K562 (cell line): ENCODE measurements around the gene CYTH4. TPM values are rescaled to one million over a fixed set of nuclear protein-coding genes. Genes with fewer than 3 reads are reported as not detected.

ENCODE experiments used
- ATAC-seq: fragments of 200-7000 bp; cut with Tn5 transposase; 3 replicates; pipeline ENCODE4 v1.9.1; 2020; ENCODE audit warnings: moderate library complexity
- BruUV-seq: library from RNA; stranded (reverse); fragments of 400-500 nt; replicated peaks from 2 replicates; lab custom pipeline; 2021; lab: Mats Ljungman, UMichigan
- CTCF ChIA-PET: fragments of 300-600 bp; formaldehyde crosslinking; extraction: SDS; loops from one replicate; lab custom pipeline; 2021; ENCODE audit warnings: low intra/inter-chr PET ratio; lab: Yijun Ruan, JAX
- POLR2A ChIA-PET: fragments of 300-600, 350-650 bp; sonication (Branson Sonifier 250); formaldehyde crosslinking; extraction: SDS; loops from one replicate; lab custom pipeline; 2021; ENCODE audit warnings: antibody characterized with exemption, inconsistent platforms; lab: Yijun Ruan, JAX
- DNase-seq, 4 experiments: peaks; one replicate each; pipeline versions ENCODE4 v3.0.0 to v3.0.0-alpha.2; 2011 to 2018; ENCODE audit warnings: low spot score in 3 of 4, mixed read lengths in 3 of 4; ENCODE audit errors: extremely low read depth in 1 of 4
- FAIRE-seq: peaks from 2 replicates; lab custom pipeline; 2011; peaks lifted over from hg19 to GRCh38; lab: Jason Lieb, UNC
- H2AFZ ChIP-seq: 2 replicates; pipeline ENCODE4 v1.6.0; 2011; ENCODE audit warnings: low read depth, low read length, control low read depth, inconsistent platforms
- H3K27ac ChIP-seq: fragments of 200-600 bp; 3 replicates; pipeline ENCODE4 v1.8.0; 2011; ENCODE audit warnings: low read depth, mild to moderate bottlenecking, control low read depth, inconsistent platforms, low read length, moderate library complexity, mixed read lengths; ENCODE audit errors: extremely low read depth
- H3K27me3 ChIP-seq, 2 experiments: fragments of 300-600 bp in 1 of 2; 2 replicates in 1 of 2; 3 replicates in 1 of 2; pipeline versions ENCODE4 v1.6.0 to v1.8.0; 2011; ENCODE audit warnings: inconsistent platforms in 2 of 2, low read length in 2 of 2, mild to moderate bottlenecking in 1 of 2, mixed read lengths in 1 of 2, moderate library complexity in 1 of 2; ENCODE audit not compliant: control insufficient read depth in 2 of 2, insufficient read depth in 2 of 2
- H3K36me3 ChIP-seq: fragments of 300-600 bp; 3 replicates; pipeline ENCODE4 v1.8.0; 2011; ENCODE audit warnings: mild to moderate bottlenecking, low read length, inconsistent platforms; ENCODE audit not compliant: control insufficient read depth, insufficient read depth
- H3K4me1 ChIP-seq, 2 experiments: fragments of 200-600 bp in 1 of 2; replicated peaks in 1 of 2; 2 replicates in 1 of 2; 3 replicates in 1 of 2; pipeline versions ENCODE4 v1.5.1 to v1.8.0; 2011; ENCODE audit warnings: inconsistent platforms in 2 of 2, low read length in 2 of 2, mild to moderate bottlenecking in 1 of 2, mixed read lengths in 1 of 2, moderate library complexity in 1 of 2; ENCODE audit not compliant: control insufficient read depth in 2 of 2, insufficient read depth in 2 of 2
- H3K4me2 ChIP-seq: 2 replicates; pipeline ENCODE4 v1.6.1; 2011; ENCODE audit warnings: low read length, control low read depth, inconsistent platforms, mixed read lengths; ENCODE audit not compliant: insufficient read depth
- H3K4me3 ChIP-seq: fragments of 200-600 bp; sonication (generic), shearing (Covaris generic); 2 replicates; pipeline ENCODE4 v1.5.1; 2016; ENCODE audit warnings: control low read depth, inconsistent platforms
- H3K79me2 ChIP-seq: fragments of 200-600 bp; 3 replicates; pipeline ENCODE4 v1.8.0; 2011; ENCODE audit warnings: low read length, inconsistent platforms; ENCODE audit not compliant: control insufficient read depth, insufficient read depth
- H3K9ac ChIP-seq, 2 experiments: 2 replicates each; pipeline versions ENCODE4 v1.6.0 to v1.6.1; 2011; ENCODE audit warnings: low read depth in 2 of 2, low read length in 2 of 2, control low read depth in 1 of 2, inconsistent platforms in 1 of 2, mild to moderate bottlenecking in 1 of 2, mixed read lengths in 1 of 2; ENCODE audit not compliant: insufficient read depth in 1 of 2
- H3K9me1 ChIP-seq: one replicate; pipeline ENCODE4 v1.6.0; 2011; ENCODE audit warnings: inconsistent platforms, mild to moderate bottlenecking, low read length, moderate library complexity; ENCODE audit not compliant: control insufficient read depth, insufficient read depth
- H3K9me3 ChIP-seq: replicated peaks from 2 replicates; pipeline ENCODE4 v1.5.1; 2011; ENCODE audit warnings: low read depth, low read length, inconsistent platforms; ENCODE audit not compliant: control insufficient read depth, insufficient read depth
- H4K20me1 ChIP-seq: replicated peaks from 2 replicates; pipeline ENCODE4 v1.6.1; 2011; ENCODE audit warnings: low read length, inconsistent platforms, mixed read lengths; ENCODE audit not compliant: control insufficient read depth, insufficient read depth
- GATA2 ChIP-seq: sonication (generic); formaldehyde crosslinking; IDR thresholded peaks from 2 replicates; pipeline ENCODE4 v1.4.0; 2020; ENCODE audit warnings: mild to moderate bottlenecking, missing genetic modification reagents
- HDGF ChIP-seq: fragments of 450-650 bp; IDR thresholded peaks from 2 replicates; pipeline ENCODE4 v1.6.1; 2016
- LARP7 ChIP-seq: fragments of 450-650 bp; IDR thresholded peaks from 2 replicates; pipeline ENCODE4 v1.6.1; 2016
- MXI1 ChIP-seq: IDR thresholded peaks from 2 replicates; pipeline ENCODE4 v1.6.1; 2011; ENCODE audit warnings: low read depth, mild to moderate bottlenecking, improper control_type of control experiment, low read length
- NFIC ChIP-seq: fragments of 450-650 bp; IDR thresholded peaks from 2 replicates; pipeline ENCODE4 v1.6.1; 2017; ENCODE audit warnings: mild to moderate bottlenecking, inconsistent platforms
- RAD51 ChIP-seq: fragments of 450-650 bp; IDR thresholded peaks from 2 replicates; pipeline ENCODE4 v1.7.1; 2016; ENCODE audit warnings: low read depth, mild to moderate bottlenecking, borderline replicate concordance
- TBL1XR1 ChIP-seq, 2 experiments: IDR thresholded peaks; 2 replicates each; pipeline ENCODE4 v1.6.1; 2012; ENCODE audit warnings: improper control_type of control experiment in 2 of 2, low read length in 2 of 2, mild to moderate bottlenecking in 1 of 2
- TEAD1 ChIP-seq, 2 experiments: fragments of 450-650 bp in 1 of 2; sonication (generic) in 1 of 2; formaldehyde crosslinking; IDR thresholded peaks; 2 replicates each; pipeline versions ENCODE4 v1.4.0 to v1.8.0; 2020 to 2022; ENCODE audit warnings: mild to moderate bottlenecking in 2 of 2, missing genetic modification reagents in 1 of 2
- ZNF212 ChIP-seq: fragments of 450-650 bp; formaldehyde crosslinking; IDR thresholded peaks from 2 replicates; pipeline ENCODE4 v1.4.0; 2020; ENCODE audit warnings: mild to moderate bottlenecking
- ZNF76 ChIP-seq: fragments of 250-450 bp; sonication (Bioruptor Pico); IDR thresholded peaks from 2 replicates; pipeline ENCODE4 v1.4.0; 2020; ENCODE audit warnings: mild to moderate bottlenecking, moderate library complexity, borderline replicate concordance
- WGBS: fragments of 100-300 bp; shearing (Covaris generic); methylation state at CpG from one replicate; pipeline ENCODE4 v1.1.6; 2016; ENCODE audit warnings: low coverage, mixed read lengths; ENCODE audit not compliant: insufficient coverage; ENCODE audit errors: missing lambda C conversion rate; 5-methylcytosine and 5-hydroxymethylcytosine counted together
- in situ Hi-C: fragments of 300-500 bp; cut with MboI; formaldehyde crosslinking; loops from 4 replicates; pipeline ENCODE4 v1.15.0; 2018; ENCODE audit warnings: inconsistent platforms, mixed read lengths
- intact Hi-C: fragments of 100-400 bp; cut with micrococcal nuclease; formaldehyde crosslinking; loops from 2 replicates; pipeline ENCODE4 v1.14.2; 2022
- polyA plus RNA-seq, 8 experiments: library from polyadenylated mRNA; depleted of rRNA in 4 of 8; stranded (reverse) in 5 of 8; unstranded in 3 of 8; fragments of >200 nt; fragmentation: Nextera tagmentation in 2 of 8; fragmentation: Illumina TruSeq in 1 of 8; extraction: Ambion mirVana in 2 of 8; extraction: Trizol in 1 of 8; gene quantifications; 2 replicates each; pipeline versions ENCODE4 v1.2.1 to v1.2.3, GENCODE V29; 2011 to 2014; ENCODE audit warnings: inconsistent platforms in 1 of 8, missing spikeins in 1 of 8
- total RNA-seq, 7 experiments: library from RNA; depleted of rRNA in 6 of 7; stranded (reverse); fragments of >200 nt in 6 of 7; fragmentation: Illumina TruSeq in 2 of 7; extraction: Trizol in 2 of 7; gene quantifications; 2 replicates each; pipeline versions ENCODE4 v1.2.1 to v1.2.3, GENCODE V29; 2011 to 2021; ENCODE audit warnings: low replicate concordance in 1 of 7
- TF ChIP-seq, protein P1 (sequence below), 2 experiments: fragments of 450-650 bp in 1 of 2; sonication (generic) in 1 of 2; formaldehyde crosslinking; conservative IDR thresholded peaks; 2 replicates each; pipeline versions ENCODE4 v1.4.0 to v1.8.1; 2020 to 2022; ENCODE audit warnings: mild to moderate bottlenecking in 1 of 2, missing genetic modification reagents in 1 of 2
- TF ChIP-seq, protein P2 (sequence below): fragments of 450-650 bp; formaldehyde crosslinking; IDR thresholded peaks from 2 replicates; pipeline ENCODE4 v1.4.0; 2020; ENCODE audit warnings: mild to moderate bottlenecking, mixed read lengths
- TF ChIP-seq, protein P3 (sequence below): fragments of 450-650 bp; IDR thresholded peaks from 2 replicates; pipeline ENCODE4 v1.6.1; 2017; ENCODE audit warnings: antibody characterized with exemption
- TF ChIP-seq, protein P4 (sequence below): IDR thresholded peaks from 2 replicates; pipeline ENCODE4 v1.6.1; 2016; ENCODE audit warnings: missing genetic modification characterization, missing compliant biosample characterization

The CYTH4 gene
- total and polyA plus RNA-seq, 9 of the 15 experiments (the other 6 are each of a cell fraction or from before 2014, with no cell fraction given), result 0.03 to 2.0 (median 0.61) TPM; not detected in 1

DNA sequence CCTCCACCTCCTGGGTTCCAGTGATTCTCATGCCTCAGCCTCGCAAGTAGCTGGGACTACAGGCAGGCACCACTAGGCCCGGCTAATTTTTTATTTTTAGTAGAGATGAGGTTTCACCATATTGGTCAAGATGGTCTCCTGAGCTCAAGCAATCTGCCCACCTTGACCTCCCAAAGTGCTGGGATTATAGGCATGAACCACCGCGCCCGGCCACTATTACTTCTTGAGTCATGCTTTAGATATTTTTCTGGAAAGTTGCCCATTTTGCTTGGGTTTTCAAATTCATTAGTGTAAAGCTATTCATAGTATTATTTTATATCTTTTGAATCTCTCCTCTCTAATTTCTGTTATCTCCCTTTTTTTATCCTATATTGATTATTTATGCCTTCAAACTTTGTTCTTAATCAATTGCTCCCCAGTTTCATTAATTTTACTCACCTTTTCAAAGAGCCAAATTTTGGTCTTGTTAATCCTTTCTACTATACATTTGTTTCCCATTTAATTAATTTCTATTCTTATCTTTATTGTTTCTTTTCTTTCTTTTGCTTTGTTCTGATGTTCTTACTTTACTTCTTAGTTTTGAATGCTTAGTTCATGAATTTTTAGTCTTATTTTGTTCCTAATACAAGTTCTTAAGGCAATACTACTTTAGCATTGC lies 28.0 kb upstream of the CYTH4 start (continued):
- no peak for TF ChIP-seq TBL1XR1 (IDR thresholded peaks at IDR 0.05; ENCODE audit: low read length in 2 of 2)
- no peak for TF ChIP-seq GATA2 (CRISPR knock-in tag)
- no peak for TF ChIP-seq LARP7
- TF ChIP-seq, protein P1, sequence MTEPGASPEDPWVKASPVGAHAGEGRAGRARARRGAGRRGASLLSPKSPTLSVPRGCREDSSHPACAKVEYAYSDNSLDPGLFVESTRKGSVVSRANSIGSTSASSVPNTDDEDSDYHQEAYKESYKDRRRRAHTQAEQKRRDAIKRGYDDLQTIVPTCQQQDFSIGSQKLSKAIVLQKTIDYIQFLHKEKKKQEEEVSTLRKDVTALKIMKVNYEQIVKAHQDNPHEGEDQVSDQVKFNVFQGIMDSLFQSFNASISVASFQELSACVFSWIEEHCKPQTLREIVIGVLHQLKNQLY (CRISPR knock-in tag; conservative IDR thresholded peaks at IDR 0.05), result no peak
- no peak for TF ChIP-seq ZNF212 (CRISPR knock-in tag)
- peak; percentile 77 for TF ChIP-seq NFIC
- TF ChIP-seq ZNF76 (CRISPR knock-in tag), result no peak
- TF ChIP-seq, all 486 proteins: peak for 11

DNA sequence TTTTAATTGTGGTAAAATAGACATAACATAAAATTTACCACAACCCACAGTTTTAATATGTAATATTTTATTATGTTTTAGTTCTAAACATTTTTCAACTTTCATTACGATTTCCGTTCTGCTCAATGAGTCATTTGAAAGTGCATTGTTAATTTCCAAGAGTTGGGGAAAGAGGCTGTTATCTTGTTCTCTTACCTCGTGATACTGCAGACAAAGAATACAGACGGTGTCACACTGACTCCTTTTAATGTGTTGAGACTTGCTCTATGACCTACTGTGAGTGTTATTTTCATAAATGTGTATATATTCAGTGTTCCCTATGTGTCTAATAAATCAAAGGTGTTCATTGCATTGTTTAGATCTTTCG lies 27.5 kb upstream of the CYTH4 start:
- Histone ChIP-seq H3K27me3 (no peaks in the 10 kb centered on the region), H4K20me1 (no peaks in the 10 kb centered on the region), H3K27ac (no peak overlapping the region), H3K36me3 (no peaks in the 10 kb centered on the region), H3K9ac (no peak overlapping the region; a peak in 1 of 4 replicates), H3K4me2 (no peak overlapping the region), H2AFZ (peak overlapping the region; percentile 17; the same call in 1 of the 2 replicates), H3K9me3 (no peaks in the 10 kb centered on the region), H3K9me1 (no peaks in the 10 kb centered on the region), H3K4me3 (no peak overlapping the region), H3K79me2 (no peaks in the 10 kb centered on the region), H3K4me1 (peaks cover 4 to 15% of the 10 kb centered on the region in 2 experiments; a peak in 4 of 5 replicates)
- BruUV-seq, result no TSS peak
- FAIRE-seq (peak; percentile 64), ATAC-seq (no peak), DNase-seq (peak in 1 of 4 experiments; percentile 47)
- intact Hi-C loops (no loop called here), in situ Hi-C loops (no loop called here)
- WGBS, result 11% methylated on average over 5 of the region's 5 CpGs
- CTCF ChIA-PET, result no interaction called here
- POLR2A ChIA-PET, result no interaction called here
- TF ChIP-seq, protein P2, sequence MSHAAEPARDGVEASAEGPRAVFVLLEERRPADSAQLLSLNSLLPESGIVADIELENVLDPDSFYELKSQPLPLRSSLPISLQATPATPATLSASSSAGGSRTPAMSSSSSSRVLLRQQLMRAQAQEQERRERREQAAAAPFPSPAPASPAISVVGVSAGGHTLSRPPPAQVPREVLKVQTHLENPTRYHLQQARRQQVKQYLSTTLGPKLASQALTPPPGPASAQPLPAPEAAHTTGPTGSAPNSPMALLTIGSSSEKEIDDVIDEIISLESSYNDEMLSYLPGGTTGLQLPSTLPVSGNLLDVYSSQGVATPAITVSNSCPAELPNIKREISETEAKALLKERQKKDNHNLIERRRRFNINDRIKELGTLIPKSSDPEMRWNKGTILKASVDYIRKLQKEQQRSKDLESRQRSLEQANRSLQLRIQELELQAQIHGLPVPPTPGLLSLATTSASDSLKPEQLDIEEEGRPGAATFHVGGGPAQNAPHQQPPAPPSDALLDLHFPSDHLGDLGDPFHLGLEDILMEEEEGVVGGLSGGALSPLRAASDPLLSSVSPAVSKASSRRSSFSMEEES, result peak; percentile 59
- peak; percentile 21; the same call in 1 of the 2 replicates for TF ChIP-seq RAD51
- no peak for TF ChIP-seq MXI1
- 0 out of 4 replicates have a peak, but pooled peaks of 1 of the 2 experiments have one; percentile 12 for TF ChIP-seq TEAD1 (CRISPR knock-in tag; IDR thresholded peaks at IDR 0.05)
- TF ChIP-seq, protein P3, sequence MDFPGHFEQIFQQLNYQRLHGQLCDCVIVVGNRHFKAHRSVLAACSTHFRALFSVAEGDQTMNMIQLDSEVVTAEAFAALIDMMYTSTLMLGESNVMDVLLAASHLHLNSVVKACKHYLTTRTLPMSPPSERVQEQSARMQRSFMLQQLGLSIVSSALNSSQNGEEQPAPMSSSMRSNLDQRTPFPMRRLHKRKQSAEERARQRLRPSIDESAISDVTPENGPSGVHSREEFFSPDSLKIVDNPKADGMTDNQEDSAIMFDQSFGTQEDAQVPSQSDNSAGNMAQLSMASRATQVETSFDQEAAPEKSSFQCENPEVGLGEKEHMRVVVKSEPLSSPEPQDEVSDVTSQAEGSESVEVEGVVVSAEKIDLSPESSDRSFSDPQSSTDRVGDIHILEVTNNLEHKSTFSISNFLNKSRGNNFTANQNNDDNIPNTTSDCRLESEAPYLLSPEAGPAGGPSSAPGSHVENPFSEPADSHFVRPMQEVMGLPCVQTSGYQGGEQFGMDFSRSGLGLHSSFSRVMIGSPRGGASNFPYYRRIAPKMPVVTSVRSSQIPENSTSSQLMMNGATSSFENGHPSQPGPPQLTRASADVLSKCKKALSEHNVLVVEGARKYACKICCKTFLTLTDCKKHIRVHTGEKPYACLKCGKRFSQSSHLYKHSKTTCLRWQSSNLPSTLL, result 0 out of 2 replicates have a peak, but pooled peaks have one; percentile 3
- TF ChIP-seq HDGF, result no peak
- TF ChIP-seq, protein P4, sequence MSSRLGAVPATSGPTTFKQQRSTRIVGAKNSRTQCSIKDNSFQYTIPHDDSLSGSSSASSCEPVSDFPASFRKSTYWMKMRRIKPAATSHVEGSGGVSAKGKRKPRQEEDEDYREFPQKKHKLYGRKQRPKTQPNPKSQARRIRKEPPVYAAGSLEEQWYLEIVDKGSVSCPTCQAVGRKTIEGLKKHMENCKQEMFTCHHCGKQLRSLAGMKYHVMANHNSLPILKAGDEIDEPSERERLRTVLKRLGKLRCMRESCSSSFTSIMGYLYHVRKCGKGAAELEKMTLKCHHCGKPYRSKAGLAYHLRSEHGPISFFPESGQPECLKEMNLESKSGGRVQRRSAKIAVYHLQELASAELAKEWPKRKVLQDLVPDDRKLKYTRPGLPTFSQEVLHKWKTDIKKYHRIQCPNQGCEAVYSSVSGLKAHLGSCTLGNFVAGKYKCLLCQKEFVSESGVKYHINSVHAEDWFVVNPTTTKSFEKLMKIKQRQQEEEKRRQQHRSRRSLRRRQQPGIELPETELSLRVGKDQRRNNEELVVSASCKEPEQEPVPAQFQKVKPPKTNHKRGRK (tag), result no peak
